Hepatocyte (in vitro differentiated cells): ENCODE data around the gene LCE1E. TPM values are rescaled to one million over a fixed set of nuclear protein-coding genes. Genes with fewer than 3 reads are reported as not detected.

Experiments
- DNase-seq: peaks from one replicate; pipeline ENCODE4 v3.0.0-alpha.2; 2016; ENCODE audit warnings: low spot score
- H2AFZ ChIP-seq: fragments of 200-600 bp; sonication (generic); 2 replicates; pipeline ENCODE4 v1.6.0; 2016; ENCODE audit warnings: antibody characterized with exemption, mild to moderate bottlenecking
- H3K27ac ChIP-seq: fragments of 200-600 bp; sonication (generic); 2 replicates; pipeline ENCODE4 v1.5.1; 2016; ENCODE audit warnings: mild to moderate bottlenecking
- H3K27me3 ChIP-seq: fragments of 200-600 bp; sonication (generic); 2 replicates; pipeline ENCODE4 v1.6.1; 2016
- H3K36me3 ChIP-seq: fragments of 200-600 bp; sonication (generic); replicated peaks from 2 replicates; pipeline ENCODE4 v1.5.1; 2016; ENCODE audit warnings: low read depth; ENCODE audit not compliant: insufficient read depth
- H3K4me1 ChIP-seq: fragments of 200-600 bp; sonication (generic); 2 replicates; pipeline ENCODE4 v1.5.1; 2016; ENCODE audit warnings: mild to moderate bottlenecking, moderate library complexity; ENCODE audit not compliant: insufficient read depth
- H3K4me2 ChIP-seq: fragments of 200-600 bp; sonication (generic); 2 replicates; pipeline ENCODE4 v1.6.0; 2016
- H3K4me3 ChIP-seq: fragments of 200-600 bp; sonication (generic); 2 replicates; pipeline ENCODE4 v1.5.1; 2016; ENCODE audit warnings: mild to moderate bottlenecking
- H3K79me2 ChIP-seq: fragments of 200-600 bp; sonication (generic); 2 replicates; pipeline ENCODE4 v1.6.0; 2017; ENCODE audit warnings: mild to moderate bottlenecking
- H3K9me2 ChIP-seq: fragments of 200-600 bp; sonication (generic); replicated peaks from 2 replicates; pipeline ENCODE4 v1.6.0; 2017; ENCODE audit warnings: mild to moderate bottlenecking; ENCODE audit not compliant: insufficient read depth
- H3K9me3 ChIP-seq: fragments of 200-600 bp; sonication (generic); 2 replicates; pipeline ENCODE4 v1.5.1; 2016; ENCODE audit warnings: low read depth, mild to moderate bottlenecking
- H4K20me1 ChIP-seq: fragments of 200-600 bp; sonication (generic); 2 replicates; pipeline ENCODE4 v1.6.0; 2016; ENCODE audit warnings: mild to moderate bottlenecking; ENCODE audit not compliant: insufficient read depth, poor library complexity, severe bottlenecking
- EZH2 ChIP-seq: fragments of 200-600 bp; sonication (generic); IDR thresholded peaks from 2 replicates; pipeline ENCODE4 v1.6.1; 2016; ENCODE audit warnings: antibody characterized with exemption, mild to moderate bottlenecking, borderline replicate concordance
- EZH2phosphoT487 ChIP-seq: fragments of 200-600 bp; sonication (generic); IDR thresholded peaks from one replicate; pipeline ENCODE4 v1.6.1; 2018; ENCODE audit warnings: antibody characterized with exemption, mild to moderate bottlenecking, low read depth, moderate library complexity; ENCODE audit not compliant: unreplicated experiment, severe bottlenecking
- WGBS: methylation state at CpG from one replicate; pipeline ENCODE4 v1.1.6; 2016; ENCODE audit warnings: low lambda C conversion rate; ENCODE audit errors: missing lambda C conversion rate; 5-methylcytosine and 5-hydroxymethylcytosine counted together
- polyA plus RNA-seq: library from polyadenylated mRNA; unstranded; fragments of >200 nt; fragmentation: Nextera tagmentation; extraction: Ambion mirVana; gene quantifications from 2 replicates; pipeline ENCODE4 v1.2.1, GENCODE V29; 2016
- total RNA-seq: library from RNA; depleted of rRNA; stranded (reverse); fragments of >200 nt; gene quantifications from 2 replicates; pipeline ENCODE4 v1.2.3, GENCODE V29; 2014
- TF ChIP-seq, protein P1 (sequence below): fragments of 200-600 bp; sonication (generic); IDR thresholded peaks from 2 replicates; pipeline ENCODE4 v1.5.1; 2016; ENCODE audit warnings: antibody characterized with exemption, mild to moderate bottlenecking; ENCODE audit not compliant: poor library complexity

LCE1E gene, protein sequence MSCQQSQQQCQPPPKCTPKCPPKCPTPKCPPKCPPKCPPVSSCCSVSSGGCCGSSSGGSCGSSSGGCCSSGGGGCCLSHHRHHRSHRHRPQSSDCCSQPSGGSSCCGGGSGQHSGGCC
- total RNA-seq (not detected in 2 replicates), polyA plus RNA-seq (not detected in 2 replicates)

DNA sequence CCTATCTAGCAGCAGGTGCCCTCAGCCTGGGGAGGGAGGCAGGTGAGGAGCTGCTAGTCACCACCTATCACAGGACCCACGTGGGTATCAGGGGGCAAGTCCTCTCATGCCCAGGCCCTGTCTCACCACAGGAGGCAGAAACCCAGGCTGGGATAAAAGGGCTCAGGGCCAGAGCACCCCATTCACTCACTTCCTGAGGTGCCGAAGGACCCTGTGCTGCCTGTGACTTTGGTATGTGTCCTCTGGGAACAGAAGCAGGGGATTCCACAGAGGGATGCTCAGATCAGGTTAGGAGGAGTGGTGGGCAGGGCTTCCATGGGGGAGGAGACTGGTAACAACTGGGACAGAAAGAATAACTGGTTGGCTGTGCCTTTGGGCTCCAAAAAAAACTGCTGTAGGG is at the start of gene LCE1E:
TSS of gene LCE1E (plus strand) at position 181 of the 400 bp plus-strand sequence. CDS start 1,043 bp downstream, outside the sequence.
- TF ChIP-seq EZH2 (no peak), EZH2phosphoT487 (no peak)
- TF ChIP-seq, protein P1, sequence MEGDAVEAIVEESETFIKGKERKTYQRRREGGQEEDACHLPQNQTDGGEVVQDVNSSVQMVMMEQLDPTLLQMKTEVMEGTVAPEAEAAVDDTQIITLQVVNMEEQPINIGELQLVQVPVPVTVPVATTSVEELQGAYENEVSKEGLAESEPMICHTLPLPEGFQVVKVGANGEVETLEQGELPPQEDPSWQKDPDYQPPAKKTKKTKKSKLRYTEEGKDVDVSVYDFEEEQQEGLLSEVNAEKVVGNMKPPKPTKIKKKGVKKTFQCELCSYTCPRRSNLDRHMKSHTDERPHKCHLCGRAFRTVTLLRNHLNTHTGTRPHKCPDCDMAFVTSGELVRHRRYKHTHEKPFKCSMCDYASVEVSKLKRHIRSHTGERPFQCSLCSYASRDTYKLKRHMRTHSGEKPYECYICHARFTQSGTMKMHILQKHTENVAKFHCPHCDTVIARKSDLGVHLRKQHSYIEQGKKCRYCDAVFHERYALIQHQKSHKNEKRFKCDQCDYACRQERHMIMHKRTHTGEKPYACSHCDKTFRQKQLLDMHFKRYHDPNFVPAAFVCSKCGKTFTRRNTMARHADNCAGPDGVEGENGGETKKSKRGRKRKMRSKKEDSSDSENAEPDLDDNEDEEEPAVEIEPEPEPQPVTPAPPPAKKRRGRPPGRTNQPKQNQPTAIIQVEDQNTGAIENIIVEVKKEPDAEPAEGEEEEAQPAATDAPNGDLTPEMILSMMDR = no peak
- Histone ChIP-seq H3K9me3 (peaks cover 6% of the 10 kb centered on the region), H2AFZ (no peak within 1 kb of the TSS), H3K4me2 (no peak within 1 kb of the TSS), H3K27ac (no peak within 1 kb of the TSS), H3K9me2 (no peaks in the 10 kb centered on the region), H3K27me3 (no peaks in the 10 kb centered on the region), H3K79me2 (no peaks in the 10 kb centered on the region), H3K4me3 (no peak within 1 kb of the TSS), H4K20me1 (no peaks in the 10 kb centered on the region), H3K36me3 (no peaks in the 10 kb centered on the region), H3K4me1 (no peaks in the 10 kb centered on the region)
- DNase-seq = no peak
- WGBS = 50% methylated on average over 2 of the region's 2 CpGs

DNA sequence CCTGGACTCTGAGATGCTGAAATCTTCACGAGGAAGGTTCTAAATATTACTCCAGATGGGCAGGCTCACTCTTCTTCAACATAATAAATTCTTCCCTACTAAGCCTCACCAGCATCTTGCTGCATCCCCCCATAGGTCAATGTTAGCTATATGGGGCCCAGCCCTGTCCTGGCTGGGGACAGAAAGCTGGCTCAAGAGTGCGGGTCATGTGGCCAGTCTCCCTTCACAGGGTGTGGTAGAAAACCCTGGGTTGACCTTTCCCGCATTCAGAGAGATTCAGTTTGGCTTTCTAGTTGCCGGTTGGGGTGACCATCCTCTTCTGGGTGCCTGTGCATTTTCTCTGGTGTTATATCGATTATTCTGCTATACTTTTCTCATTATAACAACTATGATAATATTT is 48.1 kb upstream of the LCE1E start:
- Histone ChIP-seq H3K4me3 (no peak overlapping the region), H3K36me3 (no peaks in the 10 kb centered on the region), H3K9me2 (no peaks in the 10 kb centered on the region), H3K4me1 (no peaks in the 10 kb centered on the region), H3K79me2 (no peaks in the 10 kb centered on the region), H3K27ac (no peak overlapping the region), H4K20me1 (no peaks in the 10 kb centered on the region), H3K9me3 (no peaks in the 10 kb centered on the region), H3K4me2 (no peak overlapping the region), H2AFZ (no peak overlapping the region), H3K27me3 (no peaks in the 10 kb centered on the region)
- 45% methylated on average over 5 of the region's 5 CpGs for WGBS
- no peak for DNase-seq
- TF ChIP-seq EZH2 (no peak), EZH2phosphoT487 (no peak)
- TF ChIP-seq, protein P1 = no peak

DNA sequence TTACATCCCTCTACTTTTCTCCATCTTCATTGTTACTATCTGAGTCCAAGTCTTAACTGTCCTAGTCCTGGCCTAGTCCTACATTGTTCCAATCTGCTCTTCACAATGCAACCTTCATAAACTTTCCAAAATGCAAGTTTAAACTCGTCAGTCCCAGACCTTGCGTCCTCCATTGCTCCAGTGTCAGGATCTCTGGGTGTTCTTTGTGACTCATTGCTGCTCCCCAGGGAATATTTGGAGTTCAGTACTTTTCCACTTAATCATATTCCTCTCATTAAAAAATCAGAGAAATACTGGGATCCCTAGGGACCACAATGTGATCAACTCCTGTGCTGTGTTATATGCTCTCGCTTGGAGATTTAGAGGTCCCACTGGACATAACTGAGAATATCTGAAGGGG is 46.2 kb upstream of the LCE1E start:
- Histone ChIP-seq H3K9me2 (no peaks in the 10 kb centered on the region), H3K4me1 (no peaks in the 10 kb centered on the region), H3K4me3 (no peak overlapping the region), H4K20me1 (no peaks in the 10 kb centered on the region), H3K79me2 (no peaks in the 10 kb centered on the region), H3K27ac (no peak overlapping the region), H3K36me3 (no peaks in the 10 kb centered on the region), H3K9me3 (peaks cover under 1% of the 10 kb centered on the region), H3K27me3 (no peaks in the 10 kb centered on the region), H3K4me2 (no peak overlapping the region), H2AFZ (no peak overlapping the region)
- no peak for DNase-seq
- no peak for TF ChIP-seq EZH2phosphoT487
- no peak for TF ChIP-seq EZH2
- TF ChIP-seq, protein P1 = no peak
- WGBS = 48% methylated on average over 3 of the region's 3 CpGs
